ENCODE data around the gene DRAP1.
"Not testable (repeated sequence)": the region's sequence is repeated elsewhere in the genome, so short reads cannot be mapped to it uniquely, and the experiment has no call there.

Gene DRAP1

DNA sequence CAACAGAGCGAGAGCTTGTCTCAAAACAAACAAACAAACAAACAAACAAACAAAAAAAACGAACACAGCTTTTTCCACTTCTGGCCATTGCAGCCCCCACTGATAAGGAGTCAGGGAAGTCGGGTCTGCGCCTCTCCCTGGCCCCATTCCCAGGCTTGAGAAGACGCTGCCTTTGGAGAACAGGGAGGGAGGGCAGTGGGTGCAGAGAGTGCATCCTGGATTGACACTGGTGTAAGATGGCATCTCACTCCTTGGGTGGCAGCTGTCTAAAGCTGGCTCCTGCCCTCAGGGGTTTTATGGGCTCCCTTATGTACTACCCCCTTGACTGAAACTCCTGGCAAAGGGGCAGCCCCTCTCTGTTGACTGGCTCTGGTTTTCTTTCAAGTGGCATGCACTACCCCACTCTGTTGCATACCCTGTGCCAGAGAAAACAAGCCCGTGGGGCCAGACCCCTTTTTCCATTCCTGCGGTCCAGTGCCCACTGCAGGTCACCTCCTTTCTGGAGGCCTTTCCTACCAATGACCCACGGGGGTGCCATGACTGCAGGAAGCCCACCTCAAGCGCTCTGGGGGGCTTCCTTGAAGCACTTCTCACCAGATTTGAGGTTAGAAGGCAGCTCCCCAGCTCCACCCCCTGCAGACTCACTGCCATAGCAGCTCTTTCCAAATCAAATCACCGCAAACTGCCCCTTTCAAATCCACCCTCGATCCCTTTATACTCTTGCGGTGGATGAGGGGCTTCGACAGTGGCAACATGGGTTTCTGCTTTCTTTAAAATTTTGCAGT is 12.7 kb downstream of the DRAP1 start:
- DNase-seq, result no peak

- no peak for DNase-seq
Measured at GRCh38 chr11:65932558-65932919, 13.3 kb downstream of the DRAP1 start.

- DNase-seq, result no peak
Measured at GRCh38 chr11:65934014-65934413, 14.8 kb downstream of the DRAP1 start.

DNA sequence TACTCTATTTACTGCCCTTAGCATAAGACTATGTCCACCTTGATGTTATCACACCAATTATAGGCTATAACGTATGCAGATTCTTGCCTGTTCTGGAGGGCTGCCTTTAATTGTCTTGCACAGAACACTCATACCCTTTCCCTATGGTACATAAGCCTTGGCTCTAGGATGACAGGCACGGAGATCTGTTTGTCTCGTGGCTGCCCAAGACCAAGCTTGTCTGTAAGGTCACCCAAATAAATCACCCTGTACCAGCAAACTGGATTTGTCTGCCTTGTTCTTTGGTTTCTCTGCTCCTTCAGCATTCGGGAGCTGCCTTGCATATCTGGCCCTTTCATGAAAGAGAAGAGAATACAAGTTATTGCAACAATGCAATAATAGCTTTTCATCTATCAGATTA is 18.5 kb downstream of the DRAP1 start:
- no peak for DNase-seq

DNA sequence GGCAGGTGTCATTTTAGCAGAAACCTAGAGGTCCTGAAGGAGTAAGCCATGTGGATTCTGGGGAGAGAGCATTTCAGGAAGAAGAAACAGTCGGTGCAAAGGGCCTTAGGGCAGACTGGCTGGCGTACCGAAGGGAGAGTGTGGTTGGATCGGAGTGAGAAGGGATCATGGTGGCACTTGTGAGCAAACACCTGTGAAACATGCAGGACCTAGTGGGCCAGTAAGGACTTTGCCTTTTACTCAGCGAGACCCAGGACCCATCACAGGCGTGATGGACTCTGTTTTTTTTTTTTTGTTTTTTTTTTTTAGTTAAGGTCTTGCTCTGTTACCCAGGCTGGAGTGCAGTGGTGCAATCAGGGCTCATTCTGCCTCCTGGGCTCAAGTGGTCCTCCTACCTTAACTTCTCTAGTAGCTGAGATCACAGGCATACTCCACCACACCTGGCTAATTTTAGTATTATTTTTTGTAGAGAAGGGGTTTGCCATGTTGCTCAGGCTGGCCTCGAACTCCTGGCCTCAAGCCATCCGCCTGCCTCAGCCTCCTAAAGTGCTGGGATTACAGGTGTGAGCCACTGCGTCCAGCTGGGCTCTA is 22.6 kb downstream of the DRAP1 start:
- DNase-seq, result no peak

DNA sequence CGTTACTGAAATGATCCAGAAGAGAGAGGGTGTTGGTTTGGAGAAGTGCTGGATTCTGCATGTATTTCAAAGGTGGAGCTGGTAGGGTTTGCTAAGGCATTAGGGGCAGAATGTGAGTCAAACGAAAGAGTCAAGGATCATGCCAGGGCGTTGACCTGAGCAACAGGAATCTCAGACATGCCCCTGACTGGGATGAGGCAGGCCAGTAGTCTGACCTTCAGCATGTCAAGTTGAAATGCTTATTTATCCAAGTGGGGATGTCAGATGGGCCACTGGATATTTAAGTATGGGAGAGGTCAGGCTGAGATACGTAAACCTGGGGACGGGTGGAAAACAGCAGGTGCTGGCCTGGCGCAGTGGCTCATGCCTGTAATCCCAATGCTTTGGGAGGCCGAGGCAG is 23.3 kb downstream of the DRAP1 start:
- DNase-seq, result no peak

DNA sequence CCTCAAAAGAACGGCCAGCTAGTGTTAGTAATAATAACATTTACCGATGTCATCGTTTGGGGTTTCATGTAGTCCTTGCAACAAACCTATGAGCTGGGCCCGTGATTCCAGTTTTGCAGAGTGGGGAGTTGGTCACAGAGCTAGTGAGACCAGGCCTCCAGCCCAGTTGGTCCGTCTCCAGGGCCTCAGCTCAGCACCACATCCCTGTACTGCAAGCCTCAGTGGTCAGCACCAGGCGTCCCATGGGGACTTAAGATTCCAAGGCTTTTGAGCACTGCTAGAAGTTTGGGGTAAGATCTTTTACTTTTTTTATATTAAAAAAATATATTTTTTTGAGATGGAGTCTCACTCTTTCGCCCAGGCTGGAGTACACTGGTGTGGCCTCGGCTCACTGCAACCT is 25.0 kb downstream of the DRAP1 start:
- DNase-seq, result no peak

GRCh38 chr11:65944767-65945166 is 25.5 kb downstream of the DRAP1 start:
- no peak for DNase-seq

DNA sequence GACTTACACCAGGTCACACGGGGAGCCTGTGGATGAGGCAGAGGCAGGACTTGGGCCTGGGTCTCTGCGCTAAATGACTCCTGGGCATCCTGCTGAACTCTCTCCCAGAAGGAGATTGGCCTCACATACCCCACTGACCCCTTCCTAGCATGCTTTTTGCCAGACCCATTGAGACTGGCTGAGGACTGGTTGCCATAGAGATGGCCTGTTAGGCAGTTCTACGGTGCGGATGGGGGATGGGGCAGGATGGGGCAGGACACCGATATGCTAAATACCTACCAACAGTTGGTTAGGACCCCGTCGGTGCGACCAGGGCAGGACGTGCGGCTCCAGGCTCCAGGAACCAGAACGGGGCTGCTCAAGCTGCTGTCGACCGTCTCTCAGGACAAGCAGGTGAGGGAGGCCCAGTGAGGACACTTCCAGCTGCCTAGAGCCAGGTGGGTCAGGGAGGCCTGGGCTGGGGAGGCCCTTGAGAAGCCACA is 26.2 kb downstream of the DRAP1 start, which contains the start of gene TSGA10IP:
TSGA10IP (plus strand) TSS at position 51 of the 482 bp plus-strand sequence; CDS start at position 247, 196 bp downstream.
- no peak for DNase-seq

DNA sequence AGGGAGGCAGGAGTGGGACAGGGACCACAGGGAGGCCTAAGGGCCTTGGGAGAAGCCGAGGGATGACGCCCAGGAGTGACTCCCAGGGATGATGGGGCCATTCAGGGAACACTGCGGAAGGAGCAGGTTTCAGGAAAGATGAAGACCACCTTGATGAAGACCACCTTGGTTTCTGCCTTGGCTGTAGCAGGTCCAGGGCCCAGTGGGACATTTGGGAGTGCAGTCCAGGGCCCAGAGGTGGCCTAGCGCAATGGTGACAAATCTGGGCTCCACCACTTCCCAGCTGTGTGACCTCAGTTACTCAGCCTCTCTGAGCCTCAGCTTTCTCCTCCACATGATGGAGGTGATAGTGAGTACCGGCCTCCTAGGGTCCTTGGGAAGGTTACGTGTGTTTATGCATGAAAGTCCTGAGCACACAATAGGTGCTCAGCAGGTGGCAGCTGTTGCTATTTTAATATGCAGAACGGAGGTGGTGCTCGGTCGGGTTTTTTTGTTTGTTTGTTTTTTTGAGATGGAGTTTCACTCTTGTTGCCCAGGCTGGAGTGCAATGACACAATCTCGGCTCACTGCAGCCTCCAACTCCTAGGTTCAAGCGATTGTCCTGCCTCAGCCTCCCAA is 26.8 kb downstream of the DRAP1 start:
- no peak for DNase-seq

GRCh38 chr11:65946655-65947054 is 27.4 kb downstream of the DRAP1 start:
- DNase-seq, result no peak

GRCh38 chr11:65947133-65947532 is 27.9 kb downstream of the DRAP1 start:
- no peak for DNase-seq

DNA sequence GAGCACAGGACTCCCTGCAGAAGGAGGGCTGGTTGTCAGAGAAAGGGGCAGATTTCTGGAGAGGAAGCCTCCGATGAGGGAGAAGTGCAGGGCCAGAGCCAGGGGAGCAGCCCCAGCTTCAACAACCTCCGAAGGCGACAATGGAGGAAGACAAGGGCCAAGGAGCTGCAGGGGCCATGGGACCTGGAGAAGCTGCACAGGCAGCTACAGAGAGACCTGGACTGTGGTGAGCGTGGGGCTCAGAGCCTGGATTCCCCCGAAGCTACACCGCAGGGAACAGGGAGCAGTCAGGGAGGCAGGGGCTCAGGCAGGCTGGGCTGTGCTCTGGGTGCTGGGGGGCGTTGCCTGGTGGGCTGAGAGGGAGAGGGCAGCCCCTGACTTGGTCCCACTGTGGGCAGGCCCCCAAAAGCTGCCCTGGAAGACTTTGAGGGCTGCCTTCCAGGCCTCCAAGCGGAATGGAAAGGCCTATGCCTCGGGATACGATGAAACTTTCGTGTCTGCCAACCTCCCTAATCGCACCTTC is 28.4 kb downstream of the DRAP1 start:
- DNase-seq, result no peak

DNA sequence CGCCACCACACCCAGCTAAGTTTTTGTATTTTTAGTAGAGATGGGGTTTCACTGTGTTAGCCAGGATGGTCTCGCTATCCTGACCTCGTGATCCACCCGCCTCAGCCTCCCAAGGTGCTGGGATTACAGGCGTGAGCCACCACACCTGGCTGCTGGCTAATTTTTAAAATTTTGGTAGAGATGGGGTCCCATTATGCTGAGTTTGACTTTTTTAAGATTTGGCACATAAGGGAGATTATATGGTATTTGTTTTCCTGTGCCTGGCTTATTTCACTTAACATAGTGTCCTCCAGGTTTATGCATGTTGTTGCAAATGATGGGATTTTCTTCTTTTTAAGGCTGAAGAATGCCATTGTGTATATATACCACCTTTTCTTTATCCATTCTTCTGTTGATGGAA is 31.5 kb downstream of the DRAP1 start:
- not testable (repeated sequence) for DNase-seq

GRCh38 chr11:65951641-65952040 is 32.4 kb downstream of the DRAP1 start:
- DNase-seq, result not testable (repeated sequence)

DNA sequence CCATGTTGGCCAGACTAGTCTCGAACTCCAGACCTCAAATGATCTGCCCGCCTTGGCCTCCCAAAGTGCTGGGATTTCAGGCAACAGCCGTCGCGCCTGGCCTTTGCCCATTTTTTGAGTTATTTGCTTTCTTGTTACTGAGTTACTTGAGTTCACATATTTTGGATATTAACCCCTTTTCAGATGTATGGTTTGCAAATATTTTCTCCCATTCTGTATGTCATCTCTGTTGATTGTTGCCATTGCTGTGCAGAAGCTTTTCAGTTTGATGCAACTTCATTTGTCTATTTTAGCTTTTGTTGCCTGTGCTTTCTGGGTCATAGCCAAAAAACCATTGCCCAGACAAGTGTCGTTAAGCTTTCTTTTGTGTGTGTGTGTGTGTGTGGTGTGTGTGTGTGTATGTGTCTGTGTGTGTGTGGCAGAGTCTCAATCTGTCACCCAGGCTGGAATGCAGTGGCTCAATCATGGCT is 32.9 kb downstream of the DRAP1 start:
- no peak for DNase-seq

- DNase-seq, result no peak
Measured at GRCh38 chr11:65953471-65953870, 34.2 kb downstream of the DRAP1 start.

DNA sequence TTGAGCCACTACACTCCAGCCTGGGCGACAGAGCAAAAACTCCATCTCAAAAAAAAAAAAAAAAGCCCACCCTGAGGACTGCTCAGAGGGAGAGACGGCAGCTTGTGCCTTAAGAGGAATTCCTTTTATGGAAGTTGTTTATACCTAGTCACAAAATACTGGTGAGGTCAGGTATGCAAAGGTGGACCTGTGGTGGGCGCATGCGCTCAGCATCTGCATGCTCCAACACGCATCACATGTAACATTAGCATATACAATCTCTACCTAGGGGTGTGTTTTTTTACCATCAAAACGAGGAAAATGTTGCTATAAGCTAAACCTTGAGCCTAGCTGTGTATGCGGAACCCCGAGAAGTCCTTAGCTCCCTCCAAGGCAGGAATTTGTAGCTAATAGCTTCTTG is 35.5 kb downstream of the DRAP1 start:
- DNase-seq, result no peak

DNA sequence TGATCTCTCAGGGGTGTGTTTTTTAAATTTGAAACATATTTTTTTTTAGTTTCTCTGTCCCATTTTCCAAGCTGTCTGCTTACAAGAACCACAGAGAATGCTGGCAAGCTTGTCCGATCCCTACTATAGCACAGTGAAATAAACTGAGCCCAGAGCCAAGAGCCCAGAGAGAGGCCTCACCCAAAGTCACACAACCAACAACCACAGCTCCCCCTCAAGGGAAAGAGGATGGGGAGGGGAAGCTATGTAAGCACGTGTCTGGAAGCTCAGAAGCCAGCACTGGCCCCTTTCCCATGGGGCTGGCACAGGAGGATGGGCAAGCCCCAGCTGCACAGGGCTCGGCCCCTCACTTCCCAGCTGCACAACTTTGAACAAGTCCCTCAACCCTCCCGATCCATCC is 39.1 kb downstream of the DRAP1 start:
- DNase-seq, result no peak

GRCh38 chr11:65958774-65959420 is 39.7 kb downstream of the DRAP1 start:
- no peak for DNase-seq

DNA sequence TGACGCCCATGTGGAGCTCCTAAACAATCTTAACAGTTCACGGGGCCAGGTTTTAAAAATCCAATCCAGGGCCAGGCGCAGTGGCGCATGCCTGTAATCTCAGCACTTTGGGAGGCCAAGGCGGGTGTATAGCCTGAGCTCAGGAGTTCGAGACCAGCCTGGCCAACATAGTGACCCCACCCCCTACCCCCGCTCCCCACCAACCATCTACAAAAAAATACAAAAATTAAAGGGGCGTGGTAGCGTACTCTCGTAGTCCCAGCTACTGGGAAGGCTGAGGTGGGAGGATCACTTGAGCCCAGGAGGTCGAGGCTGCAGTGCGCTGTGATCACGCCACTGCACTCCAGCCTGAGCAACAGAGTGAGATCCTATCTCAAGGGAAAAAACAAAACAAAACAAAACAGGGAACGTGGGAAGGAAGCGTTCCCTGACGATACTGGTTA is 41.6 kb downstream of the DRAP1 start:
- no peak for DNase-seq

GRCh38 chr11:65961267-65962140 is 42.3 kb downstream of the DRAP1 start, which contains the start of gene SART1:
SART1 (plus strand) TSS chr11:65961734; CDS start chr11:65961781, 47 bp downstream.
- peak; percentile 98 to 99 (median 99) for DNase-seq

Measured in suppressor macrophage (primary cell).